Hematopoietic multipotent progenitor cell treated with erythropoietin and hydrocortisone succinate and interleukin-3 and kit ligand, for 4 days (in vitro differentiated cells): Measurements from ENCODE around the gene SCARF2.
"Not testable (repeated sequence)": the region's sequence is repeated elsewhere in the genome, so short reads cannot be mapped to it uniquely, and the experiment has no call there.

ENCODE experiments used
- DNase-seq: peaks from one replicate; pipeline ENCODE4 v3.0.0-alpha.2; 2015

SCARF2 gene

GRCh38 chr22:20427104-20427944 is 10.3 kb downstream of the SCARF2 start:
- DNase-seq: no peak

- DNase-seq: no peak
Measured at GRCh38 chr22:20426259-20426615, 11.4 kb downstream of the SCARF2 start.

GRCh38 chr22:20425566-20426258 is 11.9 kb downstream of the SCARF2 start:
- DNase-seq: peak; percentile 47

GRCh38 chr22:20424932-20425565 is 12.6 kb downstream of the SCARF2 start:
- peak; percentile 68 for DNase-seq

- DNase-seq: no peak
Measured at GRCh38 chr22:20424568-20424931, 13.1 kb downstream of the SCARF2 start.

GRCh38 chr22:20423906-20424551 is 13.6 kb downstream of the SCARF2 start:
- DNase-seq: no peak

GRCh38 chr22:20423008-20423905 is 14.4 kb downstream of the SCARF2 start:
- no peak for DNase-seq

GRCh38 chr22:20422271-20423007 is 15.2 kb downstream of the SCARF2 start:
- DNase-seq: peak; percentile 75

GRCh38 chr22:20421507-20421874 is 16.1 kb downstream of the SCARF2 start:
- DNase-seq: no peak

GRCh38 chr22:20420157-20420842 is 17.3 kb downstream of the SCARF2 start:
- no peak for DNase-seq

GRCh38 chr22:20419664-20419951 is 18.0 kb downstream of the SCARF2 start:
- DNase-seq: no peak

GRCh38 chr22:20418211-20418788 is 19.3 kb downstream of the SCARF2 start:
- DNase-seq: peak; percentile 80

GRCh38 chr22:20415699-20416098 is 21.9 kb downstream of the SCARF2 start:
- not testable (repeated sequence) for DNase-seq

- DNase-seq: not testable (repeated sequence)
Measured at GRCh38 chr22:20415241-20415640, 22.4 kb downstream of the SCARF2 start.

GRCh38 chr22:20414450-20414849 is 23.2 kb downstream of the SCARF2 start:
- no peak for DNase-seq

GRCh38 chr22:20414059-20414440 is 23.6 kb downstream of the SCARF2 start:
- DNase-seq: no peak

- DNase-seq: no peak
Measured at GRCh38 chr22:20413217-20414058, 24.2 kb downstream of the SCARF2 start.

- DNase-seq: no peak
Measured at GRCh38 chr22:20412474-20413216, 25.0 kb downstream of the SCARF2 start.

- DNase-seq: not testable (repeated sequence)
Measured at GRCh38 chr22:20409385-20409784, 28.2 kb downstream of the SCARF2 start.
